HG02610 (cell line): ENCODE data around the gene CIZ1.
"Not testable (repeated sequence)": the region's sequence is repeated elsewhere in the genome, so short reads cannot be mapped to it uniquely, and the experiment has no call there.

Experiments
- ATAC-seq: cut with Tn5 transposase; IDR thresholded peaks from one replicate; pipeline ENCODE4 v1.9.1; 2021; ENCODE audit warnings: mild to moderate bottlenecking, moderate library complexity; ENCODE audit not compliant: unreplicated experiment

Gene CIZ1

GRCh38 chr9:128191406-128192046 is at the start of gene CIZ1:
TSS of gene CIZ1 (minus strand) at chr9:128191572. CDS start at chr9:128190857, 715 bp downstream.
- ATAC-seq: peak; percentile 82

DNA sequence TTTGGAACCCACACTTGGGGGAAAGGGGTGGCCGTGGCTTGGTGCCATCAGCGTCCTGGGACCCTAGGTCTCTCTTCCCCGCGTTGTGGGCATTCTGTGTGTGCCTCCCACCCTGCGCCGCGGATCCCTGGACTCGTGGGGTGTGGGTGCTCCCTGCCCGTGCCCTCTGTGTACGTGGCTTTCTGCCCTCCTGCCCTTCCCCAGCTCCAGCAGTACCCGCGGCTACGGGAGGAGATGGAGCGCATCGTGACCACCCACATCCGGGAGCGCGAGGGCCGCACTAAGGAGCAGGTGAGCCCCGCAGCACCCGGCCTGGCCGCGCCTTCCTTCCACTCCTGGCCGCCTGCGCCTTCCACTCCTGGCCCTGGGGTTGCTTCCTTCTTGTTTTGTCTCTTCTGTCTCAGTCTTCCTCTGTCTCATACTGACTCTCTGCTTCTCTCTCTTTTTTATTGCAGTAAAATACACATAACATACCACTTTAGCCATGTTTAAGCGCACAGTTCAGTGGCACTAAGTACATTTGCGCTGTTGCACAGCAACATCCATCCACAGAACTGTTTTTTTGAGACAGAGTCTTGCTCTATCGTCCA is 42.5 kb upstream of the CIZ1 start:
- ATAC-seq: no peak

DNA sequence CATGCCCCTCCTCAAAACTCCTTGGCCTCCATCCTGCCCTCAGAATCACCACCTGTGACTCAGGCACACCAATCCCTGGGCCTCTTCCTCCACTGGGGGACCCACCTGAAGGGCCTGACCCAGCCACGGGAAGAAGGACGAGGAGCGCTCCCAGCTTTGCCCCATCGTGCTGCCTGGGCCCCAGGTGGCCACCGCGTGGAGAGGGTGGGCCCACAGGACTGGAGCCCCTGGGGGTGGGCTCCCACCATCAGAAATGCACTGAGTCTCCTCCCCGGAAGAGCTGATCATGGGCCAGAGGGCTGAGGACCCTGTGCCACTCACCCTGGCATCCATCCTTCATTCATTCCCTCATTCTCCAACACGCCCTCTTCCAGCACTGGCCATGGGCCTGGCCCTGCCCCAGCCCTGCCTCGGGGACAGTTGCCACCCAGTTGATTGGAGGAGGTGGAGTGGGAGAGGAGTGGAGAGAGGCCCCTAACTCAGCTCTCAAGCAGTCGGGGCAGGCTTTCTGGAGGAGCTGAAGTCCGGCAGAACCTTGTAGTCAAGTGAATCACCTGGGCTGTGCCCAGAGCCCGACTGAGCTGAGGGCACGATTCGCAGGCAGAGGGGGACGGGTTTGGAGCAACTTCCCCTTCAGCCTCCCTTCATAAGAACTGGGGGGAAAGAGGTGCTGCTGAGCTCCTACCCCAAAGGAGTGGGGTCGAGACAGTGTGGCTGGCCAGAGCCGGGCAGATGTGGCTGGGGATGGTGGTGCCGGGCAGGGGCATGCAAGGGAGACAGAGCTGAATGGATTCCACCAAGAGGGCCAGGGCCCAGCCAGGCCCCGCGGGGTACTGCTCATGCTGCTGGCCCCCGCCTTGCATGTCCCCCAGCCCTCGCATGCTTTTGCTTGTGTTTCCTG is 41.4 kb upstream of the CIZ1 start:
- no peak for ATAC-seq

DNA sequence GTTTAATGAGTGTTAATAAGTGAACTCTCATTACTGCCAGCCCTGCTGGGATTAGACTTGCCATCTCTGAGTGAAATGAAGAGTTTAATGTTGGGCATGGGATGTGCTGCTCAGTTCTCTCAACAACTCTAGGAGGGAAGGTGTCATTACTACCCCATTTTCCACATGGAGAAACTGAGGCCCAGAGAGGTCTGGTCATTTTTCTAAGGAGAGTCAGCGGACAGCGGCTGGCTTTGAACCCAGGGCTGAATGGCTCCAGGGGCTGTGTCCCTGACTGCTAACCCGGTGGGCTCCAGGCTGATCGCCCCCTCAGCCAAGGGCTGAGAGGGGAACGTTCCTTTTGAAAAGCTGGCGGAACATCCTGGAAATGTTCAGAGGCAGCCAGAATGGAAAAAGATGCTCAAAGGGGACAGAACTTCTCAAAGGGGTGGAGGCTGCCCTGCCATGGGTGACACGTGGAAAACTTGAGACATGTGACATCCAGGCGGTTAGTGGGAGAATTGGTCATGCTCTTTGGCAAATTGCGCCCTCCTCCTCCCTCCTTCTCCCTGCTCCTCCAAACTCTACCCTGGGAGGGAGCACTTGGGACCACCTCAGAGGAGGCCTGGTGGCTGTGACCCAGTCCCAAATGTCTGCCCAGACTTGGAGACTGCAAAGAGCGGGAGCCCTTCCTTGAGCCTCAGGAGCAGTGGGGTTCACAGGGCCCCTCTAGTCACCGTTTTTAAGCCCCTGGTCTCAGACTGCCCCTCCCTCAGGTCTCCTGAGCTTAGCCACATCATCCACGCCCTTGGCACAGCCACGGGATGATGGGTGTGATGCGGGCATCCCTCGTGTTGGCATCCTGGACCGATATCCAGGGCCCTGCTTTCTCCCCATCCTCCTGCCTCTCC is 40.5 kb upstream of the CIZ1 start:
- ATAC-seq: no peak

DNA sequence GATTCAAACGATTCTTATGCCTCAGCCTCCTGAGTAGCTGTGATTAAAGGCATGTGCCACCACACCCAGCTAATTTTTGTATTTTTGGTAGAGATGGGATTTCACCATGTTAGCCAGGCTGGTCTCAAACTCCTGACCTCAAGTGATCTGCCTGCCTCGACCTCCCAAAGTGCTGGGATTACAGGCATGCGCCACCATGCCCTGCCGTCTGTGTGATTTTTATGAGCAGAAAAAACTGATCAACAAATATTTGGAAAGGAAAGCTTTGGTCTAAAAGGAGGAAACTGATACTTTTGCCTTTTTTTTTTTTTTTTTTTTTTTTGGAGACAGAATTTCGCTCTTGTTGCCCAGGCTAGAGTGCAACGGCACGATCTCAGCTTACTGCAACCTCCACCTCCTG is 39.5 kb upstream of the CIZ1 start:
- ATAC-seq: not testable (repeated sequence)

- no peak for ATAC-seq
These were observed 35.0 kb upstream of the CIZ1 start for GRCh38 chr9:128226412-128226801.

- ATAC-seq: no peak
These were observed 34.5 kb upstream of the CIZ1 start for GRCh38 chr9:128225770-128226411.

- no peak for ATAC-seq
These were observed 33.5 kb upstream of the CIZ1 start for GRCh38 chr9:128224877-128225276.

DNA sequence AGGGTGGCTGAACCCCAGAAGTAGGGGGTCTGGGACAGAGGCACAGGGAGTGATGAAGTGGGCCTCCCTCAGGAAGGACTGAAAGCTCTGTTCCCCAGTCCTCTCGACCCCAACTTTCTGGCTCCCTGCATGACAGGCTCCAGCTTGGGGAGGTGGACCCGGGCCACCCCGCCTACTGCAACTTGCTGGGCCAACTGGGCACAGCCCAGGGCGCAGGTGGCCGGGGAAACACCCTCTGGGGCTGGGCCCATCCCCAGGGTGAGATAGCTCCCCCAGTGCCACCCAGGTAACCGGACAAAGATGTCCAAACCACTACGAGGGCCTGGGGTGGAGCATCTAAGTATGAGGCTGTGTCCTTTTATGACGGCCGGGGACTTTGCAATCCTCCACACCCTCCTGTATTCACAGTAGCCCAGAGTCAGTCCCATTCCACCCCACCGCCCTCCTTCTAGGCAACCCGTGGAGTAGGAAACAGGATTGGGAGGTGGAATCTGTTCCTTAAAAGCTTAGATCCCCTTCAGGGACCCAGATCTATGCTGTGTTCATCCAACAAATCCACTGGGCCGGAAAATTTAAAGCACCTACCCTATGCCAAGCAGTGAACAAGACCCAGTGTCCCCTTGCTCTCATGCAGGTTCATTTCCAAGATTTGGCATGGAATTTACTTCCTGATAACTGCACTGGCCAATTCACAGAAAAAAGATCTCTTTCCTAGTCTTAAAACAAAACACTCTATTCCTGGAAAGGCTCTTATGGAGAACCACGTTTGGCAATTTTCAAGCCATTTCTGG is 31.7 kb upstream of the CIZ1 start:
- ATAC-seq: no peak

DNA sequence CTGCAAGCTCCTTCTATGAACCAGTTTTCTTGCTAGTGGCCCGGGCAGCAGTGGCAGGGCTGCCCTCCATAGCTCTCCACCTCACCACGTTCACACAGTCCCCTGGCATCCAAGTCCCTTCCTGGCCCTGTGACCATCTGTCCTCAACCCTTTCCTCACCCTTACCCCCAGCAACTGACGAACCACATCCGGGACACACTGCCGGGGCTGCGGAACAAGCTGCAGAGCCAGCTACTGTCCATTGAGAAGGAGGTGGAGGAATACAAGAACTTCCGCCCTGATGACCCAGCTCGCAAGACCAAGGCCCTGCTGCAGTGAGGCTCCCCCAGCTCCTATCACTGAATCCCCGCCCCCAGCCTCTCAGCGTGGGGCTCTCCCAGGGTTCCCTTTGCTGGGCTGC is 30.7 kb upstream of the CIZ1 start:
- no peak for ATAC-seq

DNA sequence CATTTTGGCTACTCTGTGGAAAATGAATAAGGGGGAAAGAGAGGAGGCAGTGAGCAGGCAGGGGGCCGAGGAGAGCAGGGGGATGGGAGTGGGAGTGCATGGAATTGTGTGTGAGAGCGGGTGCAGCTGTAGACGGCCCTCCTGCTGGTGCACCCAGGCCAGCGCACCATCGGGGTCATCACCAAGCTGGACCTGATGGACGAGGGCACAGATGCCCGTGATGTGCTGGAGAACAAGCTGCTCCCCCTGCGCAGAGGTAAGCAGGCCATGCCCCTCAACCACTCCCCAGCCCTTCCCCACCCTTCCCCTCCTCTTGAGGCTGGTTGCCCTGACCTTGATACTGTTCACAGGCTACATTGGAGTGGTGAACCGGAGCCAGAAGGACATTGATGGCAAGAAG is 28.5 kb upstream of the CIZ1 start:
- no peak for ATAC-seq

DNA sequence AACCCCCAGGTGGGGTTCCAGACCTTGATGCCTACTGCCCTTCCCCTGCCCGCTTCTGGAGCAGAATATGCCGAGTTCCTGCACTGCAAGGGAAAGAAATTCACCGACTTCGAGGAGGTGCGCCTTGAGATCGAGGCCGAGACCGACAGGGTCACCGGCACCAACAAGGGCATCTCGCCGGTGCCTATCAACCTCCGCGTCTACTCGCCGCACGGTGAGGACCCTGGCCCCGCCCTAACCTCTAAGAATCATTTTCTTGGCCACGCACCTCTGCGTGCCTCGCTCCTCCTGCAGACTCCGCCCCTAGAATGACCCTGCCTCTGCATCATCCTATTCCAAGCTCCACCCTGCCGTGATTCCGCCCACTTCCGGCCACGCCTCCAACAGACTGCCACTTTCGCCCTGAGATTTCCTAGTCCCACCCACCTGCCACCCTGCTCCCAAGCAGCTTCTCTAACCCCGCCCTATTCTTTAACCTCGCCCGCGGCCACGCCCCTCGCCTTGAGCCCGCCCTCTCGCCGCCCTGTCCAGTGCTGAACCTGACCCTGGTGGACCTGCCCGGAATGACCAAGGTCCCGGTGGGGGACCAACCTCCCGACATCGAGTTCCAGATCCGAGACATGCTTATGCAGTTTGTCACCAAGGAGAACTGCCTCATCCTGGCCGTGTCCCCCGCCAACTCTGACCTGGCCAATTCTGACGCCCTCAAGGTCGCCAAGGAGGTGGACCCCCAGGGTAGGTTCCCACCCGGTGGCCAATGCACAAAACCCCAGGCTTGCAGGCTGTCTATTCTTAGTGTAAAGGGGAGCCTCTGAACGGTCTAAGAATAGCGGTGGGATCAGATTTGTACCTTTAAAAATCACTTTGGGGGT is 27.4 kb upstream of the CIZ1 start:
- ATAC-seq: peak; percentile 91

DNA sequence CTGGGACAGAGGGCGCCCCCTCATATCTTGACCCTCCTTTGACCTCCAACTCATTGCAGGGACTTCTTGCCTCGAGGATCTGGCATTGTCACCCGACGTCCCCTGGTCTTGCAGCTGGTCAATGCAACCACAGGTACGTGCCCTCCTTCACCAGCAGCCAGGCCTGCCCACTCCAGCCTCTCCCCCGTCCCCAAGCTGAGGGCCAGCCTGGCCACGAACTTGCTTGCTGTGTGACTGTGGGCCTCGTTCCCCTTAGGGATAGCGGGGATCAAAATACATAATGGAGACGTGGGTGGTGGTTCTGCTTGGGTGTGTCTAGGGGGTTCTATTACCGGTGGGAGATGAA is 26.8 kb upstream of the CIZ1 start:
- ATAC-seq: no peak

DNA sequence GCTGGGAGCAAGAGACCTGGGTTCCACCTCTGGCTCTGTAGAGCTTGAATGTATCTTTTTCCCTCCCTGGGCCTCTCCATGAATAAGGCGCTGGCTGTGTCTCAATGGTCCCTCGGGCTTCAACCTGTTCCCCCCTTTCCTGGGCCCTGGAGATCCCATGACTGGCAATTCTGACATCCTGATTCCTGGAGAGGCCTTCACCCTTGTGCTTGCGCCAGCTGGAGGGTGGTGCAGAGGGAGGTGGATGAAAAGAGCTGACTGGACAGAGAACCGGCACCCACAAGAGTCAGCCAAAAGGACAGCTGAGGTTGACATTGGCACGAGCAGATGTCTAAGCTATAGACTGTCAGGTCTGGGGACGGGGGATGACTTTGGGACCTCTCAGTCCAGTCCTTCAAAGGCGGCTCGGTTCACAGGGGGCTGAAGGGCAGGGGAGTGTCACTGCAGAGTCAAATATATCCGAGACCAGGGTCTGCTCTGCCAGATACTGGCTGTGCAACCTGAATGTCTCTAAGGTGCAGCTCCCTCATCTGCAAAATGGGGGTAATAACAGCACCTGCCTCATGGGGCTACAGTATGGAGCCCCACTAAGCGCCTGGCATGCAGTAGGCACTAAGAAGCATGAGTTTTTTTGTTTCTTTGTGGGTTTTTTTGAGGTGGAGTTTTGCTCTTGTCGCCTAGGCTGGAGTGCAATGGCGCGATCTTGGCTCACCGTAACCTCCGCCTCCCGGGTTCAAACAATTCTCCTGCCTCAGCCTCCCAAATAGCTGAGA is 25.6 kb upstream of the CIZ1 start:
- ATAC-seq: no peak

- no peak for ATAC-seq
These were observed 24.4 kb upstream of the CIZ1 start for GRCh38 chr9:128215491-128216409.

DNA sequence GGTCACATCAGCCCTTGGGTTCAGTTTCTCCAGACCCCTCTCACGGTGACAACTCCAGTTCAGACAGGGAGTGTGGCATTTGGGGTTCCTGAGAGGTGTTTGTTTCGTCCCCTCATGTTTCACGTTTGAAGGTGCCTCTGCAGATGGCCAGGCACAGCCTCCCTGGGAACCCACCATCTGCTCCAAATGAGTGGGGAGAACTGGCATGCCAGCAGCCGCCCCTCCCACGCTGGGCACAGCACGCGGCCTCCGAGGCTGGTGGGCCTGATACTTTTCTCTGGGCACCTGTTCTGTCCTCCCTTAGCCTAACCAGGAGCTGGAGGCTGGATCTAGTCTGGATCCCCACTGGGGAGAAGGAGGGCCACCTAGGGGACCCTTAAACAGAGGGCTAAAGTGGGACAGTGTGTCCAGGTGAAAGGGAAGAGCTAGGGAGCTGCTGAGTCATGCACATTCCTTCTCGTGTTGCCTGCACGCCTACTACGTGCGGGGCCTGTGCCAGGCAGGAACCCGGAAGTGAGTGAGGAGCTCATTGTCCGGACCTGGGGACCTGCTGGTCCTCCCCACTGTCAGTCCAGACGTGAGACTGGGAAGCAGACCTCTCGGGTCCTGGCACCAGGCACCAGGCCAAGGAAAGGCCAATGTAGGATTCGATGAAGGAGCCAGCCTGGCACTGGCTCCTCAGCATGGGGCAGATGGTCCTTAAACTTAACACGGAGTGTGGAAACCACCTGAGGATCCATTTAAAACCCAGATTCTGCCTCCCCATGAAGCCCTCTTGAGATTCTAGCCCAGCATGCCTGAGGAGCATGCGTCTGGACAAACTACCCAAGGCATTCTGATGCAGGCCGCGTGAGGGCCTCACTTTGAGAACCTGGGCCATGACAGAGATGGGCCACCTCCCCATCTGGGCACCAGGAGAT is 23.5 kb upstream of the CIZ1 start:
- ATAC-seq: no peak
